ENCODE data around the gene DCLK1. TPM values are rescaled to one million over a fixed set of nuclear protein-coding genes. Genes with fewer than 3 reads are reported as not detected.

DCLK1 gene
- total and polyA plus RNA-seq, 9 donors: 3.3 to 37.0 (median 20.7) TPM

- no peak for TF ChIP-seq EP300 (IDR thresholded peaks at IDR 0.05)
- TF ChIP-seq POLR2A (IDR thresholded peaks at IDR 0.05): no peak
- no peak for TF ChIP-seq CTCF (IDR thresholded peaks at IDR 0.05)
- Histone ChIP-seq H3K4me1 (ENCODE audit: insufficient read depth) (no peaks in the 10 kb centered on the region), H3K9me3 (no peaks in the 10 kb centered on the region), H3K36me3 (no peaks in the 10 kb centered on the region), H3K4me3 (no peak overlapping the region), H3K27me3 (no peaks in the 10 kb centered on the region), H3K27ac (no peak overlapping the region)
- no peak for DNase-seq
- intact Hi-C loops (cut with DNase I): no loop called here
- 91 to 100% (median 94%) methylated on average over 1 of the region's 1 CpG for WGBS, 3 donors
Observed at GRCh38 chr13:35876601-35877000, 254.6 kb downstream of the DCLK1 start.

- intact Hi-C loops (cut with DNase I): no loop called here
- Histone ChIP-seq H3K27me3 (no peaks in the 10 kb centered on the region), H3K9me3 (no peaks in the 10 kb centered on the region), H3K36me3 (no peaks in the 10 kb centered on the region), H3K4me1 (ENCODE audit: insufficient read depth) (no peaks in the 10 kb centered on the region), H3K4me3 (no peak overlapping the region), H3K27ac (no peak overlapping the region)
- WGBS, 3 donors: 88 to 94% (median 92%) methylated on average over 11 of the region's 11 CpGs
- TF ChIP-seq EP300 (IDR thresholded peaks at IDR 0.05) (no peak), POLR2A (IDR thresholded peaks at IDR 0.05) (no peak), CTCF (IDR thresholded peaks at IDR 0.05) (no peak)
- no peak for DNase-seq
Observed at GRCh38 chr13:35874704-35875103, 256.5 kb downstream of the DCLK1 start.

- Histone ChIP-seq H3K4me1 (ENCODE audit: insufficient read depth) (no peaks in the 10 kb centered on the region), H3K9me3 (no peaks in the 10 kb centered on the region), H3K27me3 (no peaks in the 10 kb centered on the region), H3K36me3 (no peaks in the 10 kb centered on the region), H3K4me3 (no peak overlapping the region), H3K27ac (no peak overlapping the region)
- DNase-seq: no peak
- intact Hi-C loops (cut with DNase I): no loop called here
- TF ChIP-seq POLR2A (IDR thresholded peaks at IDR 0.05) (no peak), CTCF (IDR thresholded peaks at IDR 0.05) (no peak), EP300 (IDR thresholded peaks at IDR 0.05) (no peak)
- WGBS, 3 donors: 91 to 95% (median 94%) methylated on average over 2 of the region's 2 CpGs
Observed at GRCh38 chr13:35872369-35872768, 258.8 kb downstream of the DCLK1 start.

GRCh38 chr13:35871561-35871960 is 259.6 kb downstream of the DCLK1 start:
- DNase-seq: no peak
- H3K9me3 ChIP-seq: no peaks in the 10 kb centered on the region
- peaks cover 1% of the 10 kb centered on the region for H3K4me1 ChIP-seq (ENCODE audit: insufficient read depth)
- H3K4me3 ChIP-seq: no peak overlapping the region
- no peaks in the 10 kb centered on the region for H3K36me3 ChIP-seq
- no peak overlapping the region for H3K27ac ChIP-seq
- intact Hi-C loops (cut with DNase I): no loop called here
- TF ChIP-seq CTCF (IDR thresholded peaks at IDR 0.05): no peak
- no peak for TF ChIP-seq POLR2A (IDR thresholded peaks at IDR 0.05)
- no peak for TF ChIP-seq EP300 (IDR thresholded peaks at IDR 0.05)
- H3K27me3 ChIP-seq: no peaks in the 10 kb centered on the region
- WGBS, 3 donors: 76 to 83% (median 83%) methylated on average over 2 of the region's 2 CpGs

GRCh38 chr13:35866801-35867200 is 264.4 kb downstream of the DCLK1 start:
- TF ChIP-seq EP300 (IDR thresholded peaks at IDR 0.05) (no peak), CTCF (IDR thresholded peaks at IDR 0.05) (no peak), POLR2A (IDR thresholded peaks at IDR 0.05) (no peak)
- DNase-seq: no peak
- WGBS, 3 donors: 21 to 43% (median 24%) methylated on average over 3 of the region's 3 CpGs
- Histone ChIP-seq H3K9me3 (no peaks in the 10 kb centered on the region), H3K36me3 (no peaks in the 10 kb centered on the region), H3K27me3 (no peaks in the 10 kb centered on the region), H3K4me1 (ENCODE audit: insufficient read depth) (peaks cover 1% of the 10 kb centered on the region), H3K27ac (no peak overlapping the region), H3K4me3 (no peak overlapping the region)
- intact Hi-C loops (cut with DNase I): no loop called here
